RPMI7951 (cell line): Measurements from ENCODE around the gene C16orf89. TPM values are rescaled to one million over a fixed set of nuclear protein-coding genes. Genes with fewer than 3 reads are reported as not detected.

Experiments used
- DNase-seq: peaks from one replicate; pipeline ENCODE4 v3.0.0-alpha.2; 2012; ENCODE audit warnings: low read depth
- total RNA-seq: library from RNA; depleted of rRNA; stranded (reverse); fragments of >200 nt; shearing (Covaris generic); gene quantifications from 2 replicates; pipeline ENCODE4 v1.2.3, GENCODE V29; 2014; rRNA removed

The C16orf89 gene
- total RNA-seq, 1 experiment from 2014 or later = not detected

- DNase-seq = no peak
Observed at GRCh38 chr16:5004311-5004710, 61.4 kb downstream of the C16orf89 start.

- DNase-seq = no peak
Observed at GRCh38 chr16:5003828-5004227, 61.9 kb downstream of the C16orf89 start.

DNA sequence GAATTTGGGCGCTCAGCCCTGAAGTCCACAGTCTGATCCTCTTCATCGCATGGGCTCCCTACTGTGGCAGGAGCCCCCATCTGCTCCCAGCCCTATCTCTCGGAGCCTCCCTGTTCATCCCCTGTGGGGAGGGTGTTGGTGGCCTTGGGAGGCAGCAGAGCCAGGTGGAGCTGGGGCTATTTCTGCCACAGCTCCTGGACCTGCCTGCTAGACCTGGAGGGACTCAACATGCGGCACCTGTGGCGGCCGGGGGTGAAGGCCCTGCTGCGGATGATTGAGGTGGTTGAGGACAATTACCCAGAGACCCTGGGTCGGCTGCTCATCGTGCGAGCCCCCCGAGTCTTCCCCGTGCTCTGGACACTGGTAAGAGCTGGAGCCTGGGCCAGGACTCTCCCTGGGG lies 62.5 kb downstream of the C16orf89 start:
- no peak for DNase-seq

GRCh38 chr16:5002699-5003143 lies 63.0 kb downstream of the C16orf89 start:
- DNase-seq = no peak

GRCh38 chr16:5001986-5002385 lies 63.8 kb downstream of the C16orf89 start:
- DNase-seq = no peak

- DNase-seq = no peak
Observed at GRCh38 chr16:5001571-5001970, 64.2 kb downstream of the C16orf89 start.

- DNase-seq = no peak
Observed at GRCh38 chr16:5000573-5001001, 65.2 kb downstream of the C16orf89 start.

- DNase-seq = no peak
Observed at GRCh38 chr16:4994719-4995434, 70.9 kb downstream of the C16orf89 start.

Other genes starting within 250 kb of the C16orf89 start
- 17.8 and 21.4 TPM in 2 replicates for gene GLYR1, start 218.7 kb downstream of the C16orf89 start, total RNA-seq
- gene UBN1, start 218.5 kb downstream of the C16orf89 start, total RNA-seq = 16.5 and 19.7 TPM in 2 replicates
- gene PPL, start 128.8 kb downstream of the C16orf89 start, total RNA-seq = 0.12 and 0.20 TPM in 2 replicates
- not detected in 2 replicates for gene SEC14L5, start 107.6 kb downstream of the C16orf89 start, total RNA-seq
- 11.8 and 13.9 TPM in 2 replicates for gene NAGPA, start 32.0 kb downstream of the C16orf89 start, total RNA-seq
- 13.1 and 22.7 TPM in 2 replicates for gene ALG1, start 5.9 kb upstream of the C16orf89 start, total RNA-seq
- 7.4 and 10.7 TPM in 2 replicates for gene EEF2KMT, start 31.8 kb upstream of the C16orf89 start, total RNA-seq